Tongue (tissue), 2 donors: ENCODE measurements around the gene DERL3. TPM values are rescaled to one million over a fixed set of nuclear protein-coding genes. Genes with fewer than 3 reads are reported as not detected.
A peak's percentile ranks its signal among the peaks of the same experiment; 100 is the strongest.

Experiments used
- DNase-seq: peaks from one replicate; pipeline ENCODE4 v3.0.0-alpha.2; 2015
- total RNA-seq: library from RNA; depleted of rRNA; stranded (reverse); fragments of >200 nt; gene quantifications from one replicate; pipeline ENCODE4 v1.2.3, GENCODE V29; 2014

The DERL3 gene
- total RNA-seq, 1 donor from 2014 or later, result 0.10 TPM

DNA sequence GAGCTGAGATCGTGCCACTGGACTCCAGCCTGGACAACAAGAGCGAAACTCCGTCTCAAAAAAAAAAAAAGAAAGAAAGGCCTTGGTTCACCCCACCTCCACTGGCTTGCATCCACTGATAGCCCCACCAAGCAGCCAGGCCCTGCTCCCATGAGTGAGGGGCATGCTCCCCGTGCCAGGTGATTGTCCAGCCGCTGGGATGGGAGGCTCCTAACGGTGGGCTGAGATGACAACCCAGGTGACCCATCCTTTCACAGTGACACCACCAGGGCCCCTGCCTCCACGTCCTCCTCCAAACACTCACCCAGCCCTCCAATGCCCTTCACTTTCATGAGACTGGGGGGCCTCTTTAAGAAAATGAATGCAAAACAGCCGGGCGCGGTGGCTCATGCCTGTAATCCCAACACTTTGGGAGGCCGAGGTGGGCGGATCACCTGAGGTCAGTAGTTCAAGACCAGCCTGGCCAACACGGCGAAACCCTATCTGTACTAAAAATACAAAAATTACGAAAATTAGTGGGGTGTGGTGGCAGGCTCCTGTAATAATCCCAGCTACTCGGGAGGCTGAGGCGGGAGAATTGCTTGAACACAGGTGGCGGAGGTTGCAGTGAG, 8.6 kb upstream of the DERL3 start:
- no peak for DNase-seq

DNA sequence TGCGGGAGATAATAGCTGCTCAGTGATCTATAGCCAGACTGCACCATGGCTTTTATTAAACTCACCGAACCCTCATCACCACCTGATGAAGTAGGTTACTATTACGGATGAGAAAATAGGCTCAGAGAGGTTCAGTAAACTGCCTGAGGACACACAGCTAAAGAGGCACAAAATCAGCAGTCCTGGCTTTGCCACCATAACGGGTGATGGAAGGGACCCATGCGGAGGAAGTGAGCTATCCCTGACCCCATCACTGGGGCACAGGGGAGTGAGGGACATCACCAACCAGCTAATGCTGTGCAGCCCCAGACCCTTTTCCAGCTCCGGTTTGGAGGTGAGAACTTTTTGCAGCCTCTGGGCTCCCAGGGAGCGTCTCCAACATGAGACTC, 7.3 kb upstream of the DERL3 start:
- DNase-seq, result no peak

DNA sequence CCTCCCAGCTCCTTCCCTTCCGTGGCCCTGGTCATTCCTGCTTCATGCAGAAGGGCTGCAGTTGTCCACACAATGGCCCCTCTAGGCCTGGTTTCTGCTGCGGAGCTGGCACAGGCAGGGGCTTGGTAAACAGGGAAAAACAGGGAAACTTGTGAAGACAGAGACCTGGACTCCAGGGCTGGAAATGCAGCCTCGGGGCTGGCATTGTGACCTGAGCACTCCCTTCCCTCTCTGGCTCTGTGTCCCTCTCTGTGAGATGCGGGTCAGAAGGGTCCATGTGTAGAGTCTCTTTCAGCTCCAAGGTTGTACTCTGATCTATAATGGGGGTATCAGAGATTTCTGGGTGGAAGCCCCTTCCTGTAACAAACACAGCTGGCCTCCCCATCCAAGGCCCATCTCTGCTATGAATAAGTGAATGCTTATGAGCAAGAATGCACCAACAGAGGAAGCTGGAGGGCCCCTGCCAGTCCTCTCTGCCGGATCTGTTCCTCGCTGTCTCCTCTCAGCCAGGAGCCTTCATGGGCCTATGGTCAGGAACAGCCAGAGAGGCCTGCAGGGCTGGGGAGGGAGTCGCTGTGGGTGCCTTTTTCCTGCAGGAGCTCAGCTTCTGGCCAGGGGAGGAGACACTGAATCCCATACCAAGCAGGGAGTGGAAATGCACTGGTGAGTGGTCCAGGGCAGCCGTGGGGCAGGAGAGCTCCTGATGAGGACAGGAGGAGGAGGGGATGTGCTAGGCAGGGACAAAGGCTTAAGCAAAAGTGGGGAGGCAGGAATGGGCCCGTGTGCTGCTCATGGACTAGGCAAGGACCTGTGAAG, 6.7 kb upstream of the DERL3 start:
- DNase-seq, result no peak

DNA sequence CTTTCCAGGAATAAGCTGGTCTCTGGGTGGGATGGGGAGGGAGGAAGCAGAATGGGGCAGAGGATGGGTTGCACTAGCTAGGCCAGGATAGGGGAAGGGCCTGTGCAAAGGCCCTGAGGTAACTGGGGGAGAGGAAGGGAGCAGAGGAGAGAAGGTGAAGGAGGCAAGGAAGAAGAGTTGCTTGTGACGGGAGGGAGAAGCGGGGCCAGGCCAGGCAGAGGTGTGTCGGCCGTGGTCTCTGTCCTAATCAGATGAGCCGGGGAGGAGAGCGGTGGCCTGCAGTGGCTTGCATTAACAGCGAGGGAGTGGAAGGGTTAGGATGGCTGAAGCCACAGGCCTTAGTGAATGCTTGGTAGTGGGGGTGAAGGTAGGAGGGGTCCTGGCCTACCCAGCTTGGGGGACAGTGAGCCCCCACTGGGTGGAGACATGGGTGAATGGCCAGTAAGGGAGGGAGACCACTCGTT, 6.0 kb upstream of the DERL3 start:
- DNase-seq, result no peak

DNA sequence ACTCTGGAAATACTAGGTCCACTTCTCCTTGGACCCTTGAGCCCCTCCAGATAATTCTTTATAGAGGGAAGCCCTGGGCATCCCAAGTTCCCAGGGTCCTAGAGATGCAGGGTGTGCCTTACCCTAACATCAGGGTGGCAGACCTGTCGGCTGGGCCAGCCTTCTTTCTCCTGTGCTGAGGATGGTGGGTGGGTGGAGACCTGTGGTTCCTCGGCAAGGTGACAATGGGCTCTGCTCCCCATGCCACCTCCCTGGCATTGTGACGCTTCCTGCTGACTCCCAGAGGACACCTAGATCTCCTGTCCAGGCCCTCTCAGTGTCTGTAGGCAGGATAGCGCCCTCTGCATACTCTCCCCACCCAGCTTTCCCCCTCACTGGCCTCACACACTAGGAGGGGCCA, 3.8 kb upstream of the DERL3 start:
- DNase-seq, result no peak

DNA sequence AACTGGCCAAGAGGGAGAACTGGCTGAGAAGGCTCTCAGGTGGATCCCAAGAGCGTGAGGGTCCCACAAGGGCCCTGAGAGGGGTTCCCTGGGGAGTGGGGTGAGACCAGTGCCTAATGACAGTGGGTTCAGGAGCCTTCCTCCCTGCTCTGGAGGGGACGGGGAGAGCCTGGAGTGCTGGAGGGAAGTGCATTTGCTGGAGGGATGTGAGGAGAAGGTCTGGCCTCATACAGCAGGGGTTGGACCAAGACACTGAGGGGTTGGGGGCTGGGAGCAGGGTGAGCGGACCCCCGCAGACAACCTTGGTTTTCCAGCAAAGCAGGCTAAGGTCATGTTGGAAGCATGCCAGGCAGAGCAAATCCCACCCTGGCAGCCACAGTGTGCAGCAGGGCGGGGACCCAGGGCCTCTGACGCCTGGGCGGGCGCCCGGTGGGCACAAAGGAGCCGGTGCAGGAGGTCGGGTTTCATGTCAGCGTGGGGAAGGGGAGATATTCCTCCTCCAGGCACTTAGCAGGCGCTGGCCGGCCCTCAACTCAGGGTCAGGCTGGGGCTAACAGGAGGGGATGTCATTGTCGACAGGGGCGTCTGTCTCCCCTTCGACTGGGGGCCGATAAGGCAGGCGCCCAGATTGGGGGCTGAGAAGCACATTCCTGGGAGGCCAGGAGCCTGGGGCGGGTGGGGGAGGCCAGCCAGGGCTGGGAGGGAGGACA, 3.1 kb upstream of the DERL3 start:
- peak; percentile 74 for DNase-seq

DNA sequence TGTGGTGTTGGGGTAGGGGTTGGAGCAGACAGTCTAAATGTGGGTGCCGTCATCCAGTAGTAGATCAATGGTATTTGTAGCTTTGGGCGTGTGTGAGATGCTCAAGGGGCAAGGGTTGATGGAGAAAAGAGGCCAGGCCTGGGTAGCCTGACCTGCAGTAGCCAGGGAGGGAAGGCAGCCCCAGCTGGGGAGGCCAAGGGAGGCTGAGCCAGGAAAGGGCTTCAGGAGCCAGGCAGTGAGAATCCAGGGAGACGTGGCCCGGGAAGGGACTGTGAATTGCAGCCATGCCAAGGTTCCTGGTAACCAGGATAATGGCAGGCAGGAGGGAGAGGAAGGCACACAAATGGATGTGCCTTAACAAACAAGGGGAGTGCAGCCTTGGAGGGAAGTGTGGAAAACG, 2.5 kb upstream of the DERL3 start:
- no peak for DNase-seq

DNA sequence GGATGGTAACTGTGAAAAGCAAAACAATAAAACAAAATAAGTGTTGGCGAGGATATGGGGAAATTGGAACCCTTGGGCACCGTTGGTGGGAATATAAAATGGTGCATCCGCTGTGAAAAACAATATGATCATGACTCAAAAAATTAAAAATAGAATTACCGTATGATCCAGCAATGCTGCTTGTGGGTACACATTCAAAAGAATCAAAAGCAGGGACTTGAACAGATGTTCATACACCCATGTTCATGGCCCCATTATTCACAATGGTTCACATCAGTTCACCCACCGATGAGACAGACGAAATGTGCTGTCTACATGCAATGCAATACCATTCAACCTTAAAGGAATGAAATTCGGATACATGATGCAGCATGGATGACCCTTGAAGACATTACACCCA, 1.2 kb upstream of the DERL3 start:
- DNase-seq, result no peak

DNA sequence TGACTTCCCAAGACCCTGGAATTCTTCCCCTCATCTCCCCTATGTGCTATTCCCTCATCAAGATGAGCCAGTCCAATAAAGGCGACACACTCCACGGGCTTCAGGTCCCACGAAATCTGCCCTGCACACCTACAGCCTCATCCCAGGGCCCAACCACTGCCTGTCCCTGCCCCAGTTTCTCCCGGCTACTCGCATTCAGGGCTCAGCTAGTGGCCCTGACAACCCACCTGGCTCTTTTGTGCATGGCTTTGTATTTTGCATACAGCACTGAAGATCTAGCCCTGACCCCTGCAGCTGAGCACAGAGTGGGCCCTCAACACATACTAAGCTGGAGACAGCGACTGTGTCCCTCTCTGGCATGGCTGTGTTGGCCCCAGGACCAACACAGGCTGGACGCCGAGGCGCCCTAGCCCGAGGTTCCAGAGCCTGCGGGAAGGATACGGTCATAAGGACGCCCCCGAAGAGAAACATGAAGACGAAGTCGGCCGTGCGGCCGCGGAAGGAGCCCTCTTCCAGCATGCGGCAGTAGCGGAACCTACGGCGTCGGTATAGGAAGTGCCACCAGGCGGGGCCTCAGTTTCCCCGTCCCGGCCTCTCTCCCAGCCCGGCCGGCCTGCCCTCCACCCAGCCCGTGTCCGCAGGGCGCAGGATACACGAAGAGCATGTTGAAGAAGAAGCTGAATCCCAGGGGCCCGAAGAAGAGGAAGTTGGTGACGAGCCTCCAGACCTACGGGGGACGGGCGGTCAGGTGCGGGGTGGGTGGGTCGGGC, 710 bp downstream of the DERL3 start:
- DNase-seq, result no peak

DNA sequence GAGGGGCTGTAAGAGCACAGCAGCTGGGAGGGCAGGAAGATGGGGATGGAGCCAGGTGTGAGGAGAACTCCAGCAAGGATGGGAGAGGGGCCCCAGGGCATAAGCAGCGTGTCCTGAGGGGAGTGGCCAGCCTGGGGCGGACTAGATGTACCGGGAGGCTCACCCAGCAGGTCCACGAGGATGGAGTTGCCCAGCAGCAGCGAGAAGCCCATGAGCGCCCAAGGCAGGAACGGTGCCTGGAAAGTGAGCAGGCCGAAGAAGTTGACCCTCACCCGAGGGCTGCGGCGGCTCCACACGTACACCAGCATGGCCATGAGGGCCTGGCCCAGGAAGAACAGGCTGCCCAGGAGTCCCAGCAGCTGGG, 1.3 kb downstream of the DERL3 start:
- no peak for DNase-seq

DNA sequence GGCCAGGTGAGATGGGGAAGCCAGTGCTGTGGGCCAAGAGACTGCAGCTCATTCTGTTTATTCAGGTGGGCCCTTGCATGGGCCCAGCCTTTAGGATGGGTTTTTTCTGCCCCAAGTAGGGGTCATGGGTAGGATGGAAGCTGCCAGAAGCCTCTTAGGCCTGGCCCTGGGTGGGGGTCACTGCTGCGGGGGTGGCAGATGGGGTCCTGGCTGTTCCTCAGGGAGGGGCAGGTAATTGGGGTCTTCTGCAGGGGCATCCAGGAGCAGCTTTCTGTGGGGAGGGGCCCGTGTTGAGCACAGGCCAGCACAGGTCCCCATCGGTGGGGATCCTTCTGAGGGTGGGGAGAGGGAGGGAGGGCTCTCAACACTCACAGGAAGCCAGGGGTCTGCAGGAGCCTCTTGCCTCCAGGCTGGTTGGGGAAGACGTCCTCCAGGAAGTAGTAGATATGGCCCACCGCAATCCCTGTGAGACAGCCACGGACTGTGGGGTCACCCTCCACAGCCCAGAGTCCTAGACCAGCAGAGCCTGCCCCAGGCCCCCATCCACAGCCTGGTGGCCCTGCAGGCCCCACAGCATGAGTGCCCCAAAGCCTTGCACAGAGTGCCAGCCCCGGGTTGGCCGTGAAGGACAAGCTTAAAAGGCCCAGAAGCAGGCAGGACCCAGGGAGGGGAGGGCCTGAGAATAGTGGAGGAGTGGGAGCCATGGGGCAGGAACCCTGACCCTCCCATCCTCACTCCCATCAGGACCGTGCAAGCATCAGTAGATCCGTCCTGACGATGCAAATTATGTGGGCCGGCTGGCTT, 1.9 kb downstream of the DERL3 start:
- no peak for DNase-seq

DNA sequence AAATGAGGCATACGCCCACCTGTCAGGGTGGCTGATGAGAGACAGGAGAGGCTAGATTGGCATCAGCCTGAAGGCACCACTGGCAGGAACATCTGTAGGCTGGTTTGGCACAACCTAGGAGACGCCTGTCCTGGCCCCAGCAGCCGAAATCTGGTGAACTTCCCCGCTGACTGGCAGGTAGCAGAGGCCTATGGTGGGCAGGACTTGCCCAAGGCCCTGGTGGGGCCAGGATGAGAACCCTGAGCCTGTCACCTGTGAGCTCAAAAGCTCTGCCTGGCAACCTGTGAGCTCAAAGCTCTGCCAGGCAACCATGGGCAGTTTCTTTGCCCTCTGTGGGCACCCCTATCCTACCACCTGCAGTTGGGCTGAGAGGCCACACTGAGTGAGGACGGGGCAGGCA, 2.5 kb downstream of the DERL3 start:
- no peak for DNase-seq

DNA sequence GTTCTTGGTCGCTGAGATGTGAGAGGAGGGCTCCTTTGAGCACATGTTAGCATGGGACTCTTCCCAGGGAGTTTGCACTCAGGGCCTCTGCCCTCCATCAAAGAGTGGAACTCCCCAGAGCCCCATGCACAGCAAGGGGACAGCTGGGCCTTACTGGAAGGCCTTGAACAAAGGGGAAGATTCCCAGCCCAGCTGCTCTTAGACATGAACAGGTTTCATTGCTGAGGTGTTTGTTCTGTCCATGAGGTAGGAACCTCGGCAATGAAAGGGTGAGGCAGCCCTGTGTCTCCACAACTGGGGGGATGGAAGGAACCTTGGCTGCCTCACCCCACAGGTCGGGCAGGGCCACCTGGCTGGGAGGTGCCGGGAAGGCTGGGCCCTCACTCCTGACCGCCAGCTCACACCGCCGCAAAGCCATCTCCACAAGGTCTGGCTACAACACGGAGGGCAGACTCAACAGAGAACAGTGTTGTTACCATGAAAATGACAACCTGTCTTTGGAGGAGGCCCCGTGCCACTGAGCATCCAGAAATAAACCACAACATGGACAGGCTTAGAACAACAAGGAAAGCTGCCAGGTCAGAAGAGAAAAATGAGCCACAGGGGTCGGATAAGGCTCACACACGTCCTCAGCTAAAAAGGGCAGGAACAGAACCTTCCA, 3.2 kb downstream of the DERL3 start:
- no peak for DNase-seq

DNA sequence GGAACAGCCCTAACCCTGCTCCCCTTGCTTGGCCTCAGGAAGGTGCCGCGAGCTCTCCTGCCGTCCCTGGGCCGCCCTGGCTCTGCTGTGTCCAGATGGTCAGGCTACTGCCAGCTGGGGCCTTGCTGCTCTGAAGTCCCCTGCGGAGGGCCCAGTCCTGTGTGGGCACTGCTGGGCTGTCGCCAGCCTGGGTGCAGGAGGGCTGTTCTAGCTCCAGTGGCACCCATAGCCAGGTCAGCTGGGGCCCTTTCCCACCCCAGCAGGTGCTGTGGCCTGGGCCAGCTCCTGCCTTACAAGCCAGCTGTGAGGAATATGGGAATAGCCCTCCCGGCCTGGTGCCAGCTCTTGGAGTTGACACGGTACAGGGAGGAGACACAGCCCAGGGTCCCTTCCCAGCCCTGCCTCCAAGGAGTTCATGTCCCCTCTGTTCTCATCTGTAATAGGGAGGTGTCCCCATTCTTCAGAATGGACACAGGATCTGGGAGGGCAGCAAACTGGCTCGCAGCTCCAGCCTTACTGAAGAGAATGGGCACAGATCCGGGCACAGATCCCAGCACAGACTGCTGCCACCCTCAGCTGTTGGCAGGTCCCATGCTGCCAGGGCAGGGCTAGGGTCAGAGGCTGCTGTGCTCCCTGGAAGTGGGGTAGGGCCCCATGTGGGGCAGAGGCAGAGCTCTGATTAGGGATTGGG, 3.9 kb downstream of the DERL3 start:
- peak; percentile 42 for DNase-seq

DNA sequence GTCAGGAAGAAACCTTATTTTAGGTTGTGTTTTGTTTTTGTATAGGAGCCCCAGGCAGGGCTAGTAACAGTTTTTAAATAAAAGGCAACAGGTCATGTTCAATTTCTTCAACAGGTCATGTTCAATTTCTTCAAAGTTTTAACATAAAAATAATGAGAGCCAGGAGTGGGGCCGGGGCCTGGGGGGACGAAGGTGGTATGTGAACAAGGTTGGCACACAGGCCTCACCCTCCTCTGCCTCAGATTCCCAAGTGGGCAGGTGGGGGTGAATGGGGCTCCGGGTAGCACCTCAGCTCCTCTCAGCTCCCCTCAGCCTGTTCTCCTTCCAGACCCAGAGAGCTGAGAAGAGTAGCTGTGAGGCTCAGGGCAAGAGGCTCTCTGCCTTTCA, 4.4 kb downstream of the DERL3 start:
- DNase-seq, result no peak

DNA sequence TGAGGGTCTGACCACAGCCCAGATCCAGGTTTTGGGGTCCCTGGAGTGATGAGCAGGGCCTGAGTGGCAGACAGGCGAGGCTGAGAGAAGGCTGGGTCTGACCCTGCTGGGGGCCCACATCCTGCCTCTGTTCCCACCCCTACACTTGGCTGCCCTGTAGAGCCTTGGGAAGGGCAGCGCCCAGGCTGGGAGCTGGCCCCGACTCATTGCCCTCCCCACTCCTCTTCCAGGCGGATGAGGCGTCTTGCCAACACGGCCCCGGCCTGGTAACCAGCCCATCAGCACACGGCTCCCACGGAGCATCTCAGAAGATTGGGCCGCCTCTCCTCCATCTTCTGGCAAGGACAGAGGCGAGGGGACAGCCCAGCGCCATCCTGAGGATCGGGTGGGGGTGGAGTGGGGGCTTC, 4.9 kb downstream of the DERL3 start:
- DNase-seq, result no peak

DNA sequence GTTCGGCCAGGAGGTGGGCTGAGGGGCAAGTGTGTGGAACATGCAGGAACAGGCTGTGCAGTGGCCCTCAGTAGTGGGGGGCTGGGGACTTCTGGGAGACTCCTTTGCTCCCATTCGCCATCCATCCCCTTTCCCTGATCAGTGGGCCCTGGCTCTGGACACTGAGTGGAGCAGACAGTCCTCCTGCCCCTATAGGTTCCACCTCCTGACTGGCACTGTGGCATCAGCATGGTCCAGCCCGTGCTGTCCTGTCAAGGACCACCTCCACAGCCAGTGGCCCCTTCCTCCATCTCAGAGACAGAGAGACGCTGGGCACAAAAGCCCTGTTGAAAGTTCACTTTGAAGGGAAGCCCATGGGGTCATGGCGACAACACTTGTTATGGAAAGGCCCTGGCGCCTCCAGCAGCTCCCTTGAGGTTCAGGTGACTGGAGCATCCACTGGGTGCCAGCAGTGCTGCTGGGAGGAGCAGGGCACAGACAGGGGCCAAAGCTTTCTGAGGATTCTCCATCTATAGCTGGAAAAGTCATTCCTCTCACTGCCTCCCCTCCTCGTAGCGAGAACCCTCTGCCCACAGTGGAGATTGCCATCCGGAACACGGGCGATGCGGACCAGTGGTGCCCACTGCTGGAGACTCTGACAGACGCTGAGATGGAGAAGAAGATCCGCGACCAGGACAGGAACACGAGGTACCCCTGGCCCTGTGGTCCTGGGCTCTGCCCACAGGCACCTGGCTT, 5.6 kb downstream of the DERL3 start:
- DNase-seq, result no peak

DNA sequence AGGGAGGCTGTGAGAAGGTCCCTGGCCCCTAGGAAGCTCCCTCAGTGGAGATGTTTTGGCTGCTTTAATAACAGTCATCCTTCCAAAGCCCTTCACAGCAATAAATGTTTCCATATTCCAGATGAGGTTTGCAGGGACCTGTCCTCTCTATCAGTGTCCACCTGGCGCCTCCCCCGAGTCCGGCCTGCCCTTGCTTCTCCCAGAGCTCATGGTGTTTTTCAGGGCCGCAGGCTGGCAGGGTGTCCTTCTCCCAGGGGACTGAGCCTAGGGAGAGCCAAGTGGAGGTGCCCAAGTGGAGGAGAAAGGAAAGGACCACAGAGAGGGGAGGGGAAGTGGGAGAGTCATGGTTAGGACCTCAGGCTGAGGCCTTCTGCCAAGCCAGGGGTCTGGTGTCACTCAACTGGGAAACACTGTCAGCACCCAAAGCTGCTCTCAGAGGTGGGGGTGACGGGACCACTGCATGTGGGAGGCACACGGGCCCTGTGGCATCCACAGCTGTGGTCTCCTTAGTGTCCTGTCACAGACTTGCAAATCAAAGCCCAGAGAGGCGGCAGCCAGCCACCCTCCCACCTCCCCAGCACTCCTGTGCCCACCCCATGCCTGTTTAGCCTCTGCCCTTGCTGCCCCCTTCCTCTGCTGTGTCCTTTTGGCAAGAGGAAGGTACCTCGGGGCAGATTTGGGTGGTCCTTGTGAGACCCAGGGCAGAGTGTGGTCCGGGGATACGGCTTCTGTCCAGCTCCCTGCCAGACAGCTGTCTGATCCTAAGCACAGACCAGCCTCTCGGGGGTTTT, 6.4 kb downstream of the DERL3 start:
- no peak for DNase-seq

DNA sequence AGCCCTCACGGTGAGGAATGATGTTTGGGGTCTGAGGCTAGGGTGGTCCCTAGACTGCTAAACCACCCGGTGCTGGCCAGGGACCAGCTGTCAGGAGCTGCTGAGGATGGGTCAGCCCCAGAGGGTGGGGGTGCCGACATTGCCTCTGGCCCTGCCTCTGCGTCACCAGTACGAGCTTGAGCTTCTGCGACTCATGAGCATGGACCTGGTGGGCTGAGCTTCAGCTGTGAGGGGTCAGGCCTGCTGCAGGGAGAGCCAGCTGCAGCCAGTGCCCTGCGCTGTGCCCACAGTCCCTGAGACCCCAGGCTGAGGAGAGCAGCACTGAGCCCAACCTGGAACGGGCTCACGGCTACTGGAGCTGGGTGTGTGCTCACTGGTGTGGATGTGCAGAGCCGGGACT, 7.0 kb downstream of the DERL3 start:
- no peak for DNase-seq
